ENCODE measurements around the gene ETS1. TPM values are rescaled to one million over a fixed set of nuclear protein-coding genes. Genes with fewer than 3 reads are reported as not detected.

Gene ETS1
- total and polyA plus RNA-seq, 2 experiments from 2014 or later, result 25.6 to 52.6 TPM

DNA sequence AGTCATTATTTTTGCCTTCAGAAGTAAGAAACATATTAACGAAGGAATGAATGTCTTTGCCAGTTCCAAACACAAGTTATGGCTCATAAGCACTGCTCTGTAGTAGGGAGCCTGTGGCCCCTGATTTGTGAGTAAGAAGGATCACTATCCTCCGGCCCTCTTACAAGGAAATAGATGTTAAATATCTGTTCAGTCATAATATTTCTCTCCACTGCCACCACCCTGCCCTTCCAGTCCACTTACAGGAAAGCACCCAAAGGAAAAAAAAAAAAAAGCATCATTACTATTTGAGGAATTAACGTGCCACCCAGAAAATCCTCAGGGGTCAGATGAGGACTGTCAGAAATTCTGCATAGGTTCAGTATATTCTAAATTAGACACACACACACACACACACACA is 123.4 kb downstream of the ETS1 start:
- Mint-ChIP-seq H3K9me3 (no peaks in the 10 kb centered on the region), H3K27me3 (ENCODE audit: insufficient read depth, low read depth, poor library complexity) (no peaks in the 10 kb centered on the region), H3K4me1 (peaks cover 3% of the 10 kb centered on the region; the same call in 1 of the 3 replicates), H3K36me3 (ENCODE audit: low read depth) (peaks cover 5% of the 10 kb centered on the region; the same call in 1 of the 3 replicates), H3K27ac (no peak overlapping the region), H3K4me3 (no peak overlapping the region)
- no peaks in the 10 kb centered on the region for H3K27me3 ChIP-seq (ENCODE audit: insufficient read depth)
- ATAC-seq (no peak), DNase-seq (ENCODE audit: low spot score) (no peak)
- no peak overlapping the region for H3K27ac ChIP-seq (ENCODE audit: low read depth)
- H3K4me3 ChIP-seq, result no peak overlapping the region
- no peaks in the 10 kb centered on the region for H3F3A ChIP-seq (replicated peaks; ENCODE audit: low read depth)
- no peak overlapping the region for H3K4me2 ChIP-seq
- H3K4me1 ChIP-seq (ENCODE audit: insufficient read depth), result no peaks in the 10 kb centered on the region; the same call in 1 of the 2 replicates
- no peaks in the 10 kb centered on the region for H3K9me2 ChIP-seq (ENCODE audit: insufficient read depth)
- H3K79me2 ChIP-seq (replicated peaks; ENCODE audit: insufficient read depth), result no peaks in the 10 kb centered on the region; the same call in 1 of the 2 replicates
- no peak for TF ChIP-seq ZNF114 (CRISPR knock-in tag; IDR thresholded peaks at IDR 0.05)
- no peak for TF ChIP-seq POLR2AphosphoS5 (IDR thresholded peaks at IDR 0.05; ENCODE audit: low read depth)
- no peaks in the 10 kb centered on the region; the same call in 1 of the 2 replicates for H4K20me1 ChIP-seq (replicated peaks; ENCODE audit: insufficient read depth)
- H2AFZ ChIP-seq, result no peak overlapping the region
- 0 out of 2 replicates have a peak, but pooled peaks cover 9% of the 10 kb centered on the region for H3K36me3 ChIP-seq (ENCODE audit: insufficient read depth)

DNA sequence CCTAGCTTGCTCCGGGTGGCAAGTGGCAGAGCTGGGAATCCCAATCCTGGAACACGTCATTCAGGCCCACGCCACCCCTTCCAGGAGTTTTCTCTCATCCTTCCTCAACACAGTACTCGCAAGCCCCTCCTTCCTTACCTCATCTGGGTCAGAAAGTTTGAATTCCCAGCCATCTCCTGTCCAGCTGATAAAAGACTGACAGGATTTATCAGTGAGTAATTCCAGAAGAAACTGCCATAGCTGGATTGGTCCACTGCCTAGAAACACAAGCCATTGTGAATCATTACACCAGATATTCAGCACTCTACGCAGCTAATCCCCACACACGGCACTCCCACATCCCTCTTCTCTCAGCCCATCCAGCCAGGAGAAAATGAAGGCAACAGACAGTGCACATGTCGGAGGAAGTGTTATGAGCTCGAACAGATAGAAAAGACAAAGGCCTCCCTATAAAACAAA is 124.0 kb downstream of the ETS1 start:
- H3F3A ChIP-seq (replicated peaks; ENCODE audit: low read depth), result no peaks in the 10 kb centered on the region
- no peaks in the 10 kb centered on the region for H3K27me3 ChIP-seq (ENCODE audit: insufficient read depth)
- DNase-seq (ENCODE audit: low spot score), result no peak
- no peak overlapping the region for H3K27ac ChIP-seq (ENCODE audit: low read depth)
- Mint-ChIP-seq H3K4me3 (no peak overlapping the region), H3K36me3 (ENCODE audit: low read depth) (peaks cover 5% of the 10 kb centered on the region; the same call in 1 of the 3 replicates), H3K27me3 (ENCODE audit: insufficient read depth, low read depth, poor library complexity) (no peaks in the 10 kb centered on the region), H3K9me3 (no peaks in the 10 kb centered on the region), H3K4me1 (peaks cover 3% of the 10 kb centered on the region; the same call in 1 of the 3 replicates), H3K27ac (no peak overlapping the region)
- H3K36me3 ChIP-seq (ENCODE audit: insufficient read depth), result 0 out of 2 replicates have a peak, but pooled peaks cover 9% of the 10 kb centered on the region
- no peak overlapping the region for H3K4me2 ChIP-seq
- H3K4me1 ChIP-seq (ENCODE audit: insufficient read depth), result no peaks in the 10 kb centered on the region; the same call in 1 of the 2 replicates
- no peak for ATAC-seq
- no peaks in the 10 kb centered on the region; the same call in 1 of the 2 replicates for H4K20me1 ChIP-seq (replicated peaks; ENCODE audit: insufficient read depth)
- H3K4me3 ChIP-seq, result no peak overlapping the region
- no peaks in the 10 kb centered on the region for H3K9me2 ChIP-seq (ENCODE audit: insufficient read depth)
- H2AFZ ChIP-seq, result no peak overlapping the region
- no peaks in the 10 kb centered on the region for H3K79me2 ChIP-seq (replicated peaks; ENCODE audit: insufficient read depth)
- no peak for TF ChIP-seq CREB1 (CRISPR knock-in tag; IDR thresholded peaks at IDR 0.05; ENCODE audit: low read depth)
- no peak for TF ChIP-seq JUNB (IDR thresholded peaks at IDR 0.05; ENCODE audit: unreplicated experiment)
- no peak for TF ChIP-seq EZH2 (IDR thresholded peaks at IDR 0.05; ENCODE audit: low read depth, unreplicated experiment)
- TF ChIP-seq EZH2phosphoT487 (IDR thresholded peaks at IDR 0.05; ENCODE audit: unreplicated experiment), result no peak
- no peak for TF ChIP-seq ZNF331 (CRISPR knock-in tag; IDR thresholded peaks at IDR 0.05; ENCODE audit: low read depth)
- TF ChIP-seq, protein P1, sequence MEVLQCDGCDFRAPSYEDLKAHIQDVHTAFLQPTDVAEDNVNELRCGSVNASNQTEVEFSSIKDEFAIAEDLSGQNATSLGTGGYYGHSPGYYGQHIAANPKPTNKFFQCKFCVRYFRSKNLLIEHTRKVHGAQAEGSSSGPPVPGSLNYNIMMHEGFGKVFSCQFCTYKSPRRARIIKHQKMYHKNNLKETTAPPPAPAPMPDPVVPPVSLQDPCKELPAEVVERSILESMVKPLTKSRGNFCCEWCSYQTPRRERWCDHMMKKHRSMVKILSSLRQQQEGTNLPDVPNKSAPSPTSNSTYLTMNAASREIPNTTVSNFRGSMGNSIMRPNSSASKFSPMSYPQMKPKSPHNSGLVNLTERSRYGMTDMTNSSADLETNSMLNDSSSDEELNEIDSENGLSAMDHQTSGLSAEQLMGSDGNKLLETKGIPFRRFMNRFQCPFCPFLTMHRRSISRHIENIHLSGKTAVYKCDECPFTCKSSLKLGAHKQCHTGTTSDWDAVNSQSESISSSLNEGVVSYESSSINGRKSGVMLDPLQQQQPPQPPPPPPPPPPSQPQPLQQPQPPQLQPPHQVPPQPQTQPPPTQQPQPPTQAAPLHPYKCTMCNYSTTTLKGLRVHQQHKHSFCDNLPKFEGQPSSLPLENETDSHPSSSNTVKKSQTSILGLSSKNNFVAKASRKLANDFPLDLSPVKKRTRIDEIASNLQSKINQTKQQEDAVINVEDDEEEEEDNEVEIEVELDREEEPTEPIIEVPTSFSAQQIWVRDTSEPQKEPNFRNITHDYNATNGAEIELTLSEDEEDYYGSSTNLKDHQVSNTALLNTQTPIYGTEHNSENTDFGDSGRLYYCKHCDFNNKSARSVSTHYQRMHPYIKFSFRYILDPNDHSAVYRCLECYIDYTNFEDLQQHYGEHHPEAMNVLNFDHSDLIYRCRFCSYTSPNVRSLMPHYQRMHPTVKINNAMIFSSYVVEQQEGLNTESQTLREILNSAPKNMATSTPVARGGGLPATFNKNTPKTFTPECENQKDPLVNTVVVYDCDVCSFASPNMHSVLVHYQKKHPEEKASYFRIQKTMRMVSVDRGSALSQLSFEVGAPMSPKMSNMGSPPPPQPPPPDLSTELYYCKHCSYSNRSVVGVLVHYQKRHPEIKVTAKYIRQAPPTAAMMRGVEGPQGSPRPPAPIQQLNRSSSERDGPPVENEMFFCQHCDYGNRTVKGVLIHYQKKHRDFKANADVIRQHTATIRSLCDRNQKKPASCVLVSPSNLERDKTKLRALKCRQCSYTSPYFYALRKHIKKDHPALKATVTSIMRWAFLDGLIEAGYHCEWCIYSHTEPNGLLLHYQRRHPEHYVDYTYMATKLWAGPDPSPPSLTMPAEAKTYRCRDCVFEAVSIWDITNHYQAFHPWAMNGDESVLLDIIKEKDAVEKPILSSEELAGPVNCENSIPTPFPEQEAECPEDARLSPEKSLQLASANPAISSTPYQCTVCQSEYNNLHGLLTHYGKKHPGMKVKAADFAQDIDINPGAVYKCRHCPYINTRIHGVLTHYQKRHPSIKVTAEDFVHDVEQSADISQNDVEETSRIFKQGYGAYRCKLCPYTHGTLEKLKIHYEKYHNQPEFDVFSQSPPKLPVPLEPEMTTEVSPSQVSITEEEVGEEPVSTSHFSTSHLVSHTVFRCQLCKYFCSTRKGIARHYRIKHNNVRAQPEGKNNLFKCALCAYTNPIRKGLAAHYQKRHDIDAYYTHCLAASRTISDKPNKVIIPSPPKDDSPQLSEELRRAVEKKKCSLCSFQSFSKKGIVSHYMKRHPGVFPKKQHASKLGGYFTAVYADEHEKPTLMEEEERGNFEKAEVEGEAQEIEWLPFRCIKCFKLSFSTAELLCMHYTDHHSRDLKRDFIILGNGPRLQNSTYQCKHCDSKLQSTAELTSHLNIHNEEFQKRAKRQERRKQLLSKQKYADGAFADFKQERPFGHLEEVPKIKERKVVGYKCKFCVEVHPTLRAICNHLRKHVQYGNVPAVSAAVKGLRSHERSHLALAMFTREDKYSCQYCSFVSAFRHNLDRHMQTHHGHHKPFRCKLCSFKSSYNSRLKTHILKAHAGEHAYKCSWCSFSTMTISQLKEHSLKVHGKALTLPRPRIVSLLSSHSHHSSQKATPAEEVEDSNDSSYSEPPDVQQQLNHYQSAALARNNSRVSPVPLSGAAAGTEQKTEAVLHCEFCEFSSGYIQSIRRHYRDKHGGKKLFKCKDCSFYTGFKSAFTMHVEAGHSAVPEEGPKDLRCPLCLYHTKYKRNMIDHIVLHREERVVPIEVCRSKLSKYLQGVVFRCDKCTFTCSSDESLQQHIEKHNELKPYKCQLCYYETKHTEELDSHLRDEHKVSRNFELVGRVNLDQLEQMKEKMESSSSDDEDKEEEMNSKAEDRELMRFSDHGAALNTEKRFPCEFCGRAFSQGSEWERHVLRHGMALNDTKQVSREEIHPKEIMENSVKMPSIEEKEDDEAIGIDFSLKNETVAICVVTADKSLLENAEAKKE (CRISPR knock-in tag; IDR thresholded peaks at IDR 0.05), result no peak
- no peak for TF ChIP-seq NANOG (IDR thresholded peaks at IDR 0.05; ENCODE audit: borderline replicate concordance)
- TF ChIP-seq ZNF114 (CRISPR knock-in tag; IDR thresholded peaks at IDR 0.05), result no peak
- TF ChIP-seq, protein P2, sequence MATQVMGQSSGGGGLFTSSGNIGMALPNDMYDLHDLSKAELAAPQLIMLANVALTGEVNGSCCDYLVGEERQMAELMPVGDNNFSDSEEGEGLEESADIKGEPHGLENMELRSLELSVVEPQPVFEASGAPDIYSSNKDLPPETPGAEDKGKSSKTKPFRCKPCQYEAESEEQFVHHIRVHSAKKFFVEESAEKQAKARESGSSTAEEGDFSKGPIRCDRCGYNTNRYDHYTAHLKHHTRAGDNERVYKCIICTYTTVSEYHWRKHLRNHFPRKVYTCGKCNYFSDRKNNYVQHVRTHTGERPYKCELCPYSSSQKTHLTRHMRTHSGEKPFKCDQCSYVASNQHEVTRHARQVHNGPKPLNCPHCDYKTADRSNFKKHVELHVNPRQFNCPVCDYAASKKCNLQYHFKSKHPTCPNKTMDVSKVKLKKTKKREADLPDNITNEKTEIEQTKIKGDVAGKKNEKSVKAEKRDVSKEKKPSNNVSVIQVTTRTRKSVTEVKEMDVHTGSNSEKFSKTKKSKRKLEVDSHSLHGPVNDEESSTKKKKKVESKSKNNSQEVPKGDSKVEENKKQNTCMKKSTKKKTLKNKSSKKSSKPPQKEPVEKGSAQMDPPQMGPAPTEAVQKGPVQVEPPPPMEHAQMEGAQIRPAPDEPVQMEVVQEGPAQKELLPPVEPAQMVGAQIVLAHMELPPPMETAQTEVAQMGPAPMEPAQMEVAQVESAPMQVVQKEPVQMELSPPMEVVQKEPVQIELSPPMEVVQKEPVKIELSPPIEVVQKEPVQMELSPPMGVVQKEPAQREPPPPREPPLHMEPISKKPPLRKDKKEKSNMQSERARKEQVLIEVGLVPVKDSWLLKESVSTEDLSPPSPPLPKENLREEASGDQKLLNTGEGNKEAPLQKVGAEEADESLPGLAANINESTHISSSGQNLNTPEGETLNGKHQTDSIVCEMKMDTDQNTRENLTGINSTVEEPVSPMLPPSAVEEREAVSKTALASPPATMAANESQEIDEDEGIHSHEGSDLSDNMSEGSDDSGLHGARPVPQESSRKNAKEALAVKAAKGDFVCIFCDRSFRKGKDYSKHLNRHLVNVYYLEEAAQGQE (IDR thresholded peaks at IDR 0.05; ENCODE audit: unreplicated experiment), result no peak
- TF ChIP-seq, protein P3, sequence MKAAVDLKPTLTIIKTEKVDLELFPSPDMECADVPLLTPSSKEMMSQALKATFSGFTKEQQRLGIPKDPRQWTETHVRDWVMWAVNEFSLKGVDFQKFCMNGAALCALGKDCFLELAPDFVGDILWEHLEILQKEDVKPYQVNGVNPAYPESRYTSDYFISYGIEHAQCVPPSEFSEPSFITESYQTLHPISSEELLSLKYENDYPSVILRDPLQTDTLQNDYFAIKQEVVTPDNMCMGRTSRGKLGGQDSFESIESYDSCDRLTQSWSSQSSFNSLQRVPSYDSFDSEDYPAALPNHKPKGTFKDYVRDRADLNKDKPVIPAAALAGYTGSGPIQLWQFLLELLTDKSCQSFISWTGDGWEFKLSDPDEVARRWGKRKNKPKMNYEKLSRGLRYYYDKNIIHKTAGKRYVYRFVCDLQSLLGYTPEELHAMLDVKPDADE (IDR thresholded peaks at IDR 0.05), result no peak
